Measurements from ENCODE around the gene EFNA5. TPM values are rescaled to one million over a fixed set of nuclear protein-coding genes. Genes with fewer than 3 reads are reported as not detected.

EFNA5 gene
- total and polyA plus RNA-seq, 2 of the 8 experiments (the other 6 are each of a cell fraction or from before 2014, with no cell fraction given): 9.6 to 21.8 TPM

DNA sequence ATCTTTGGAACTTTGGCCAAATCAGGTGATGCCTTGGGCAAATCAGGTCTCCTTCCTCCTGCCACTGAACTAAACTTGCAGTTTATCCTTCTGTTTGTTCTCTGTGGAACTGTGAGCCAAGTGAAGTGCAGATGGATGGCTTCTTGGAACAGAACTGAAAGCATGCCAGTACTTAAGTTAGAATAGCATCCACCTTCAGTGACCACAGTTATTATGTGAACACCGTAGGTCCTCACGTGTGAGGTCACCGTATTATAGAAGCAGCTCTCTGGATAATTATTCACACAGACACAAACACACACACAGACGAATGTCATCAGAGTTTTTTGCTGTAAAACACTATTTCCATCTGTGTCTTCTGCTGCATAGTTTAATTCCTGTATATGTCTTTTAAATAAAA, 162.6 kb downstream of the EFNA5 start:
- Histone ChIP-seq H2BK5ac (ENCODE audit: low read depth, low read length) (no peak overlapping the region), H3K79me1 (ENCODE audit: low read depth, low read length) (no peaks in the 10 kb centered on the region), H3K9ac (replicated peaks in 1 of 4; ENCODE audit: extremely low read depth in 1 of 4, low read depth in 3 of 4, low read length in 3 of 4) (no peak overlapping the region), H2AFZ (ENCODE audit: low read length) (no peak overlapping the region), H3K4me3 (ENCODE audit: extremely low read depth in 1 of 4, insufficient read depth in 2 of 4, low read depth in 3 of 4, low read length in 4 of 4) (no peak overlapping the region), H4K20me1 (replicated peaks in 1 of 2; ENCODE audit: control insufficient read depth in 1 of 2, insufficient read depth in 2 of 2, low read length in 2 of 2) (no peaks in the 10 kb centered on the region), H3K23ac (ENCODE audit: insufficient read length) (no peak overlapping the region), H3K23me2 (ENCODE audit: low read depth, low read length) (no peaks in the 10 kb centered on the region; the same call in 1 of the 2 replicates), H3K14ac (ENCODE audit: insufficient read length) (no peak overlapping the region), H4K91ac (replicated peaks; ENCODE audit: insufficient read length, low read length) (no peak overlapping the region), H2BK20ac (ENCODE audit: low read length) (no peak overlapping the region), H3K4me2 (ENCODE audit: insufficient read depth in 1 of 2, low read depth in 2 of 2, low read length in 2 of 2) (no peak overlapping the region), H3K18ac (ENCODE audit: extremely low read depth, low read length) (no peak overlapping the region), H3K27ac (ENCODE audit: low read depth, low read length) (no peak overlapping the region), H3K56ac (replicated peaks; ENCODE audit: insufficient read length, low read depth, low read length) (no peak overlapping the region), H2BK15ac (ENCODE audit: low read length) (no peak overlapping the region), H2AK5ac (ENCODE audit: low read depth, low read length) (no peak overlapping the region), H4K5ac (ENCODE audit: insufficient read length, low read depth, low read length) (no peak overlapping the region), H3K4me1 (replicated peaks in 1 of 4; ENCODE audit: control insufficient read depth in 3 of 4, insufficient read depth in 4 of 4, low read length in 3 of 4) (peaks cover 0 to 18% (median 11%) of the 10 kb centered on the region in 4 experiments; a peak in 5 of 7 replicates), H3K4ac (replicated peaks; ENCODE audit: insufficient read length, low read depth, low read length) (no peak overlapping the region), H3K27me3 (replicated peaks in 1 of 4; ENCODE audit: control insufficient read depth in 3 of 4, extremely low read depth in 1 of 4, insufficient read depth in 3 of 4, low read length in 3 of 4) (no peaks in the 10 kb centered on the region), H3K79me2 (ENCODE audit: control insufficient read depth in 1 of 2, insufficient read depth in 2 of 2, low read length in 2 of 2) (peaks cover 0 to 7% of the 10 kb centered on the region in 2 experiments; a peak in 2 of 4 replicates), H4K8ac (ENCODE audit: extremely low read depth, insufficient read depth, low read length) (no peak overlapping the region), H2BK12ac (ENCODE audit: low read depth, low read length) (0 out of 2 replicates have a peak overlapping the region, but pooled peaks have one; percentile 2), H2BK120ac (replicated peaks; ENCODE audit: low read depth, low read length) (no peak overlapping the region), H3K36me3 (ENCODE audit: control insufficient read depth in 2 of 4, insufficient read depth in 4 of 4, low read length in 3 of 4) (no peaks in the 10 kb centered on the region), H3K9me3 (ENCODE audit: insufficient read depth in 2 of 2, low read depth in 1 of 2, low read length in 1 of 2) (no peaks in the 10 kb centered on the region)
- DNase-seq (ENCODE audit: low read depth in 1 of 2, low spot score in 2 of 2): no peak
- ChIA-PET CTCF (ENCODE audit: partially characterized antibody) (no interaction called here), POLR2A (ENCODE audit: partially characterized antibody) (no interaction called here)
- no peak for FAIRE-seq
- TF ChIP-seq CHD2 (IDR thresholded peaks at IDR 0.05; ENCODE audit: low read length) (no peak), NRF1 (IDR thresholded peaks at IDR 0.05; ENCODE audit: low read depth, low read length) (no peak), FOSL1 (IDR thresholded peaks at IDR 0.05; ENCODE audit: insufficient read depth, low read depth, low read length) (no peak), SUZ12 (IDR thresholded peaks at IDR 0.05; ENCODE audit: low read length) (no peak), SRF (IDR thresholded peaks at IDR 0.05; ENCODE audit: low read depth, low read length) (no peak), BRCA1 (IDR thresholded peaks at IDR 0.05; ENCODE audit: low read depth, low read length) (no peak), KDM4A (IDR thresholded peaks at IDR 0.05; ENCODE audit: low read depth, low read length, severe bottlenecking) (no peak), KDM5A (IDR thresholded peaks at IDR 0.05; ENCODE audit: low read length) (no peak)
- TF ChIP-seq, protein P1, sequence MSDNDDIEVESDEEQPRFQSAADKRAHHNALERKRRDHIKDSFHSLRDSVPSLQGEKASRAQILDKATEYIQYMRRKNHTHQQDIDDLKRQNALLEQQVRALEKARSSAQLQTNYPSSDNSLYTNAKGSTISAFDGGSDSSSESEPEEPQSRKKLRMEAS (IDR thresholded peaks at IDR 0.05): no peak
- TF ChIP-seq, protein P2, sequence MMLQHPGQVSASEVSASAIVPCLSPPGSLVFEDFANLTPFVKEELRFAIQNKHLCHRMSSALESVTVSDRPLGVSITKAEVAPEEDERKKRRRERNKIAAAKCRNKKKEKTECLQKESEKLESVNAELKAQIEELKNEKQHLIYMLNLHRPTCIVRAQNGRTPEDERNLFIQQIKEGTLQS (IDR thresholded peaks at IDR 0.05; ENCODE audit: insufficient read depth, low read depth, low read length): no peak
- WGBS, 2 experiments (ENCODE audit: extremely low coverage in 1 of 2, insufficient coverage in 1 of 2, insufficient read length in 1 of 2, insufficient replicate concordance in 2 of 2, low coverage in 1 of 2, low lambda C conversion rate in 2 of 2, missing lambda C conversion rate in 1 of 2): 82% methylated on average over 4 of the region's 4 CpGs; no CpG with 5 or more reads in 1 of the 2 experiments

Measured in H1 (cell line).